H9 (cell line): ENCODE results near the gene RIMS1. TPM values are rescaled to one million over a fixed set of nuclear protein-coding genes. Genes with fewer than 3 reads are reported as not detected.

Experiments used
- DNase-seq: peaks from one replicate; pipeline ENCODE4 v3.0.0-alpha.2; 2017
- H2AFZ ChIP-seq: one replicate; pipeline ENCODE4 v1.6.1; 2013; ENCODE audit warnings: mild to moderate bottlenecking, low read length, control low read depth, moderate library complexity
- H2AK5ac ChIP-seq: 2 replicates; pipeline ENCODE4 v1.6.1; 2013; ENCODE audit warnings: low read length, control low read depth, mixed read lengths; ENCODE audit not compliant: insufficient read length
- H2BK120ac ChIP-seq: one replicate; pipeline ENCODE4 v1.6.1; 2013; ENCODE audit warnings: low read depth, mild to moderate bottlenecking, low read length, control low read depth, inconsistent platforms; ENCODE audit not compliant: poor library complexity, severe bottlenecking
- H2BK12ac ChIP-seq: 2 replicates; pipeline ENCODE4 v1.6.1; 2013; ENCODE audit warnings: low read length, control low read depth, mixed read lengths, low read depth; ENCODE audit not compliant: insufficient read length
- H2BK15ac ChIP-seq: 2 replicates; pipeline ENCODE4 v1.6.1; 2013; ENCODE audit warnings: low read depth, low read length, control low read depth
- H2BK20ac ChIP-seq: one replicate; pipeline ENCODE4 v1.6.1; 2013; ENCODE audit warnings: low read depth, mild to moderate bottlenecking, low read length, control low read depth, inconsistent platforms; ENCODE audit not compliant: poor library complexity, severe bottlenecking
- H2BK5ac ChIP-seq: 2 replicates; pipeline ENCODE4 v1.6.1; 2013; ENCODE audit warnings: low read length, control low read depth, mixed read lengths; ENCODE audit not compliant: insufficient read length
- H3K14ac ChIP-seq: 2 replicates; pipeline ENCODE4 v1.6.1; 2013; ENCODE audit warnings: low read length, control low read depth; ENCODE audit not compliant: insufficient read depth
- H3K18ac ChIP-seq: 2 replicates; pipeline ENCODE4 v1.6.1; 2013; ENCODE audit warnings: low read depth, mild to moderate bottlenecking, mixed read lengths, low read length, control low read depth; ENCODE audit not compliant: insufficient read length
- H3K23ac ChIP-seq: 2 replicates; pipeline ENCODE4 v1.6.1; 2013; ENCODE audit warnings: low read length, control low read depth, mixed read lengths, low read depth; ENCODE audit not compliant: insufficient read length
- H3K23me2 ChIP-seq: 2 replicates; pipeline ENCODE4 v1.6.1; 2013; ENCODE audit warnings: low read depth, mild to moderate bottlenecking, mixed read lengths, low read length, control low read depth; ENCODE audit not compliant: insufficient read length, poor library complexity, severe bottlenecking
- H3K27ac ChIP-seq: 2 replicates; pipeline ENCODE4 v1.5.1; 2013; ENCODE audit warnings: low read length, control low read depth, mixed read lengths, low read depth; ENCODE audit not compliant: insufficient read length
- H3K27me3 ChIP-seq: 2 replicates; pipeline ENCODE4 v1.6.1; 2013; ENCODE audit warnings: low read length, control low read depth, inconsistent platforms; ENCODE audit not compliant: insufficient read depth
- H3K4ac ChIP-seq: 2 replicates; pipeline ENCODE4 v1.6.1; 2013; ENCODE audit warnings: low read depth, mild to moderate bottlenecking, control low read depth, inconsistent platforms, low read length, moderate library complexity
- H3K4me1 ChIP-seq: 2 replicates; pipeline ENCODE4 v1.6.1; 2013; ENCODE audit warnings: low read length, control low read depth, inconsistent platforms; ENCODE audit not compliant: insufficient read depth
- H3K4me2 ChIP-seq: 2 replicates; pipeline ENCODE4 v1.6.1; 2013; ENCODE audit warnings: low read length, control low read depth, mixed read lengths; ENCODE audit not compliant: insufficient read length, insufficient read depth
- H3K56ac ChIP-seq: 2 replicates; pipeline ENCODE4 v1.6.1; 2013; ENCODE audit warnings: low read depth, mild to moderate bottlenecking, mixed read lengths, low read length, control low read depth; ENCODE audit not compliant: insufficient read length
- H3K79me1 ChIP-seq: 2 replicates; pipeline ENCODE4 v1.6.1; 2013; ENCODE audit warnings: low read depth, mild to moderate bottlenecking, moderate library complexity, low read length, control low read depth, inconsistent platforms; ENCODE audit not compliant: insufficient read depth, poor library complexity, severe bottlenecking
- H3K79me2 ChIP-seq: 2 replicates; pipeline ENCODE4 v1.6.1; 2013; ENCODE audit warnings: low read length, control low read depth, inconsistent platforms; ENCODE audit not compliant: insufficient read depth
- H3K9ac ChIP-seq: 2 replicates; pipeline ENCODE4 v1.6.1; 2013; ENCODE audit warnings: low read length, control low read depth, mixed read lengths; ENCODE audit not compliant: insufficient read length; ENCODE audit errors: extremely low read depth
- H3K9me3 ChIP-seq: one replicate; pipeline ENCODE4 v1.6.1; 2013; ENCODE audit warnings: low read depth, low read length, inconsistent platforms; ENCODE audit not compliant: control insufficient read depth
- H3T11ph ChIP-seq: one replicate; pipeline ENCODE4 v1.6.1; 2013; ENCODE audit warnings: mild to moderate bottlenecking, low read length, control low read depth, inconsistent platforms
- H4K20me1 ChIP-seq: one replicate; pipeline ENCODE4 v1.6.1; 2013; ENCODE audit not compliant: control insufficient read depth, insufficient read length, insufficient read depth
- H4K5ac ChIP-seq: 2 replicates; pipeline ENCODE4 v1.6.1; 2013; ENCODE audit warnings: low read depth, mild to moderate bottlenecking, mixed read lengths, low read length, control low read depth; ENCODE audit not compliant: insufficient read length
- H4K8ac ChIP-seq: replicated peaks from 2 replicates; pipeline ENCODE4 v1.6.1; 2013; ENCODE audit warnings: low read length, control low read depth, mixed read lengths, low read depth; ENCODE audit not compliant: insufficient read length
- H4K91ac ChIP-seq: 2 replicates; pipeline ENCODE4 v1.6.1; 2013; ENCODE audit warnings: low read depth, mild to moderate bottlenecking, moderate library complexity, mixed read lengths, low read length, control low read depth; ENCODE audit not compliant: insufficient read length
- H3K27ac Mint-ChIP-seq, 3 experiments: 2 replicates in 2 of 3; 3 replicates in 1 of 3; pipeline ENCODE4 v1.8.0; 2020 to 2021; ENCODE audit warnings: mixed read lengths in 3 of 3, mild to moderate bottlenecking in 1 of 3, moderate library complexity in 1 of 3
- H3K27me3 Mint-ChIP-seq: 2 replicates; pipeline ENCODE4 v1.8.0; 2021; ENCODE audit warnings: low read depth, mild to moderate bottlenecking, moderate library complexity, mixed read lengths
- H3K36me3 Mint-ChIP-seq, 3 experiments: 2 replicates in 2 of 3; 3 replicates in 1 of 3; pipeline ENCODE4 v1.8.0; 2020 to 2021; ENCODE audit warnings: low read depth in 3 of 3, mixed read lengths in 3 of 3; ENCODE audit not compliant: insufficient read depth in 1 of 3
- H3K4me1 Mint-ChIP-seq, 2 experiments: 2 replicates each; pipeline ENCODE4 v1.8.0; 2020; ENCODE audit warnings: mixed read lengths in 2 of 2
- H3K4me3 Mint-ChIP-seq, 2 experiments: 2 replicates in 1 of 2; 3 replicates in 1 of 2; pipeline ENCODE4 v1.8.0; 2020 to 2021; ENCODE audit warnings: mild to moderate bottlenecking in 2 of 2, mixed read lengths in 2 of 2, moderate library complexity in 1 of 2
- H3K9me3 Mint-ChIP-seq, 2 experiments: 2 replicates in 1 of 2; 3 replicates in 1 of 2; pipeline ENCODE4 v1.8.0; 2020; ENCODE audit warnings: mild to moderate bottlenecking in 2 of 2, mixed read lengths in 2 of 2, moderate library complexity in 1 of 2
- WGBS: extraction: QIAGEN DNeasy Blood & Tissue Kit; methylation state at CpG from one replicate; pipeline ENCODE4 v1.1.7; 2013; ENCODE audit warnings: missing lambda C conversion rate, low lambda C conversion rate, mixed read lengths; ENCODE audit not compliant: insufficient read length; ENCODE audit errors: extremely low coverage; 5-methylcytosine and 5-hydroxymethylcytosine counted together
- total RNA-seq: library from RNA; stranded (reverse); gene quantifications from 2 replicates; pipeline ENCODE4 v1.2.1, GENCODE V29; 2021
- TF ChIP-seq, protein P1 (sequence below): fragments of 200-600 bp; sonication (generic); conservative IDR thresholded peaks from 3 replicates; pipeline ENCODE4 v1.8.0; 2021; ENCODE audit warnings: antibody characterized with exemption, mild to moderate bottlenecking

Gene RIMS1
- total RNA-seq, 1 experiment from 2014 or later, result 0.83 TPM

- Mint-ChIP-seq H3K4me3 (no peak overlapping the region), H3K27ac (no peak overlapping the region), H3K27me3 (no peaks in the 10 kb centered on the region), H3K9me3 (peaks cover 28 to 46% of the 10 kb centered on the region in 2 experiments), H3K4me1 (peaks cover 7% of the 10 kb centered on the region in 2 experiments), H3K36me3 (peaks cover 16 to 41% (median 22%) of the 10 kb centered on the region in 3 experiments)
- Histone ChIP-seq H3K4me2 (no peak overlapping the region), H3K23me2 (no peaks in the 10 kb centered on the region), H2AFZ (no peak overlapping the region), H3K79me2 (no peaks in the 10 kb centered on the region), H4K91ac (no peak overlapping the region), H4K8ac (no peak overlapping the region), H3T11ph (no peak overlapping the region), H3K18ac (no peak overlapping the region), H4K20me1 (no peaks in the 10 kb centered on the region), H2AK5ac (no peak overlapping the region), H3K14ac (no peak overlapping the region), H2BK120ac (no peak overlapping the region), H3K27ac (no peak overlapping the region), H3K9me3 (peaks cover 5% of the 10 kb centered on the region), H3K4ac (no peak overlapping the region), H4K5ac (no peak overlapping the region), H3K79me1 (no peaks in the 10 kb centered on the region), H3K27me3 (no peaks in the 10 kb centered on the region), H3K9ac (no peak overlapping the region), H3K56ac (no peak overlapping the region), H2BK12ac (no peak overlapping the region), H2BK20ac (no peak overlapping the region), H3K4me1 (no peaks in the 10 kb centered on the region), H2BK15ac (no peak overlapping the region), H3K23ac (no peak overlapping the region), H2BK5ac (no peak overlapping the region)
- TF ChIP-seq, protein P1, sequence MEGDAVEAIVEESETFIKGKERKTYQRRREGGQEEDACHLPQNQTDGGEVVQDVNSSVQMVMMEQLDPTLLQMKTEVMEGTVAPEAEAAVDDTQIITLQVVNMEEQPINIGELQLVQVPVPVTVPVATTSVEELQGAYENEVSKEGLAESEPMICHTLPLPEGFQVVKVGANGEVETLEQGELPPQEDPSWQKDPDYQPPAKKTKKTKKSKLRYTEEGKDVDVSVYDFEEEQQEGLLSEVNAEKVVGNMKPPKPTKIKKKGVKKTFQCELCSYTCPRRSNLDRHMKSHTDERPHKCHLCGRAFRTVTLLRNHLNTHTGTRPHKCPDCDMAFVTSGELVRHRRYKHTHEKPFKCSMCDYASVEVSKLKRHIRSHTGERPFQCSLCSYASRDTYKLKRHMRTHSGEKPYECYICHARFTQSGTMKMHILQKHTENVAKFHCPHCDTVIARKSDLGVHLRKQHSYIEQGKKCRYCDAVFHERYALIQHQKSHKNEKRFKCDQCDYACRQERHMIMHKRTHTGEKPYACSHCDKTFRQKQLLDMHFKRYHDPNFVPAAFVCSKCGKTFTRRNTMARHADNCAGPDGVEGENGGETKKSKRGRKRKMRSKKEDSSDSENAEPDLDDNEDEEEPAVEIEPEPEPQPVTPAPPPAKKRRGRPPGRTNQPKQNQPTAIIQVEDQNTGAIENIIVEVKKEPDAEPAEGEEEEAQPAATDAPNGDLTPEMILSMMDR, result no peak
- no peak for DNase-seq
- WGBS, result no CpG with 5 or more reads among the region's 2 CpGs
Measured at GRCh38 chr6:72151742-72152141, 265.4 kb downstream of the RIMS1 start.
